ENCODE measurements around the gene TRANK1.
"Not testable (repeated sequence)": the region's sequence is repeated elsewhere in the genome, so short reads cannot be mapped to it uniquely, and the experiment has no call there.

The TRANK1 gene

GRCh38 chr3:36891701-36892160, 53.1 kb downstream of the TRANK1 start:
- no peaks in the 10 kb centered on the region for H4K20me1 ChIP-seq (ENCODE audit: control insufficient read depth, insufficient read depth, low read depth, low read length)
- H3K4me3 ChIP-seq (ENCODE audit: low read length), result peak overlapping the region; percentile 62
- no peaks in the 10 kb centered on the region for H3K9me2 ChIP-seq (replicated peaks; ENCODE audit: control insufficient read depth, low read length)
- peaks cover 18% of the 10 kb centered on the region for H3K79me2 ChIP-seq (ENCODE audit: control insufficient read depth, low read length)
- peak overlapping the region; percentile 69 for H3K4me2 ChIP-seq (ENCODE audit: low read length)
- H3K4me1 ChIP-seq (ENCODE audit: control insufficient read depth, low read length), result peaks cover 69% of the 10 kb centered on the region
- peaks cover 92% of the 10 kb centered on the region for H3K36me3 ChIP-seq (ENCODE audit: control insufficient read depth, low read length)
- peak overlapping the region; percentile 94 for H3K27ac ChIP-seq (ENCODE audit: low read depth, low read length)
- H3F3A ChIP-seq (ENCODE audit: control insufficient read depth, insufficient read depth), result peaks cover 30% of the 10 kb centered on the region
- H3K9me3 ChIP-seq (ENCODE audit: control insufficient read depth, insufficient read depth, low read length), result no peaks in the 10 kb centered on the region
- TF ChIP-seq EZH2phosphoT487 (IDR thresholded peaks at IDR 0.05; ENCODE audit: borderline replicate concordance, low read length), result no peak
- no peak for TF ChIP-seq CTCF (IDR thresholded peaks at IDR 0.05; ENCODE audit: low read depth, low read length, poor library complexity, severe bottlenecking)
- no peaks in the 10 kb centered on the region for H3K27me3 ChIP-seq (ENCODE audit: control insufficient read depth, low read length)

GRCh38 chr3:36891097-36891496, 53.8 kb downstream of the TRANK1 start:
- H3K36me3 ChIP-seq (ENCODE audit: control insufficient read depth, low read length), result peaks cover 91% of the 10 kb centered on the region
- H3K9me2 ChIP-seq (replicated peaks; ENCODE audit: control insufficient read depth, low read length); H3K9me3 ChIP-seq (ENCODE audit: control insufficient read depth, insufficient read depth, low read length); H4K20me1 ChIP-seq (ENCODE audit: control insufficient read depth, insufficient read depth, low read depth, low read length); H3K27me3 ChIP-seq (ENCODE audit: control insufficient read depth, low read length): not testable (repeated sequence)
- H3K4me3 ChIP-seq (ENCODE audit: low read length), result peak overlapping the region; percentile 62
- peaks cover 29% of the 10 kb centered on the region for H3F3A ChIP-seq (ENCODE audit: control insufficient read depth, insufficient read depth)
- peak overlapping the region; percentile 94 for H3K27ac ChIP-seq (ENCODE audit: low read depth, low read length)
- peak overlapping the region; percentile 69 for H3K4me2 ChIP-seq (ENCODE audit: low read length)
- peaks cover 17% of the 10 kb centered on the region for H3K79me2 ChIP-seq (ENCODE audit: control insufficient read depth, low read length)
- peaks cover 62% of the 10 kb centered on the region for H3K4me1 ChIP-seq (ENCODE audit: control insufficient read depth, low read length)

DNA sequence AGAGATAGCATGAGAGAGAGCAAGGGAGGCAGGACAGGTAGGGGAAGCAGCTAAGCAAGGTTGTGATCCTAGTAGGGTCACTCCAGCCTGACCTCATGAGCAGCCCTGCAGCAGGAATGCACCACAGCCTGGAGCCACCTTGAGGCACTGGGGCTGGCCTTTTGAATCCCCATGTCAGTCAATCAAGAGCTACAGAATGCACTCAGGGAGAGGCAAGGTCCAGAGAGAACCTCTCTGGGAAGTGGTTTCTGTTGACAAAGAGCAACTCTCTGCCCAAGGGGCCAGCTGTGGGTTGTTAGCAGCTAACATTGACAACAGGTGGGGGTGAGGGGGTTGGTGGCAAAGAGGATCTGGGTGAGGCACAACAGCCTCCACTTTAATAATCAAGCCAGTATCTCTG, 54.6 kb downstream of the TRANK1 start:
- H3K79me2 ChIP-seq (ENCODE audit: control insufficient read depth, low read length), result peaks cover 9% of the 10 kb centered on the region
- no peaks in the 10 kb centered on the region for H3K9me3 ChIP-seq (ENCODE audit: control insufficient read depth, insufficient read depth, low read length)
- H4K20me1 ChIP-seq (ENCODE audit: control insufficient read depth, insufficient read depth, low read depth, low read length), result no peaks in the 10 kb centered on the region
- H3K27ac ChIP-seq (ENCODE audit: low read depth, low read length), result peak overlapping the region; percentile 94; the same call in 1 of the 2 replicates
- H3K27me3 ChIP-seq (ENCODE audit: control insufficient read depth, low read length), result no peaks in the 10 kb centered on the region
- peaks cover 83% of the 10 kb centered on the region for H3K36me3 ChIP-seq (ENCODE audit: control insufficient read depth, low read length)
- H3K4me3 ChIP-seq (ENCODE audit: low read length), result no peak overlapping the region
- peak overlapping the region; percentile 69 for H3K4me2 ChIP-seq (ENCODE audit: low read length)
- H3K4me1 ChIP-seq (ENCODE audit: control insufficient read depth, low read length), result peaks cover 54% of the 10 kb centered on the region
- H3F3A ChIP-seq (ENCODE audit: control insufficient read depth, insufficient read depth), result peaks cover 26% of the 10 kb centered on the region
- H3K9me2 ChIP-seq (replicated peaks; ENCODE audit: control insufficient read depth, low read length), result no peaks in the 10 kb centered on the region
- TF ChIP-seq EZH2phosphoT487 (IDR thresholded peaks at IDR 0.05; ENCODE audit: borderline replicate concordance, low read length) (no peak), CTCF (IDR thresholded peaks at IDR 0.05; ENCODE audit: low read depth, low read length, poor library complexity, severe bottlenecking) (no peak)

- no peak for TF ChIP-seq CTCF (IDR thresholded peaks at IDR 0.05; ENCODE audit: low read depth, low read length, poor library complexity, severe bottlenecking)
- no peak for TF ChIP-seq EZH2phosphoT487 (IDR thresholded peaks at IDR 0.05; ENCODE audit: borderline replicate concordance, low read length)
- peaks cover 31% of the 10 kb centered on the region for H3K36me3 ChIP-seq (ENCODE audit: control insufficient read depth, low read length)
- no peaks in the 10 kb centered on the region for H3K27me3 ChIP-seq (ENCODE audit: control insufficient read depth, low read length)
- no peak overlapping the region for H3K4me3 ChIP-seq (ENCODE audit: low read length)
- no peaks in the 10 kb centered on the region for H3K79me2 ChIP-seq (ENCODE audit: control insufficient read depth, low read length)
- no peak overlapping the region for H3K27ac ChIP-seq (ENCODE audit: low read depth, low read length)
- peaks cover 17% of the 10 kb centered on the region for H3F3A ChIP-seq (ENCODE audit: control insufficient read depth, insufficient read depth)
- H3K4me1 ChIP-seq (ENCODE audit: control insufficient read depth, low read length), result peaks cover 34% of the 10 kb centered on the region
- no peaks in the 10 kb centered on the region for H3K9me3 ChIP-seq (ENCODE audit: control insufficient read depth, insufficient read depth, low read length)
- no peaks in the 10 kb centered on the region for H4K20me1 ChIP-seq (ENCODE audit: control insufficient read depth, insufficient read depth, low read depth, low read length)
- H3K9me2 ChIP-seq (replicated peaks; ENCODE audit: control insufficient read depth, low read length), result no peaks in the 10 kb centered on the region
- no peak overlapping the region for H3K4me2 ChIP-seq (ENCODE audit: low read length)
Measured at GRCh38 chr3:36881735-36882134, 63.1 kb downstream of the TRANK1 start.

GRCh38 chr3:36879842-36880241, 65.0 kb downstream of the TRANK1 start:
- H3K9me2 ChIP-seq (replicated peaks; ENCODE audit: control insufficient read depth, low read length); H3K27ac ChIP-seq (ENCODE audit: low read depth, low read length); H3K9me3 ChIP-seq (ENCODE audit: control insufficient read depth, insufficient read depth, low read length); H4K20me1 ChIP-seq (ENCODE audit: control insufficient read depth, insufficient read depth, low read depth, low read length); H3K79me2 ChIP-seq (ENCODE audit: control insufficient read depth, low read length); H3K4me2 ChIP-seq (ENCODE audit: low read length); H3K4me3 ChIP-seq (ENCODE audit: low read length); H3K27me3 ChIP-seq (ENCODE audit: control insufficient read depth, low read length): not testable (repeated sequence)
- H3F3A ChIP-seq (ENCODE audit: control insufficient read depth, insufficient read depth), result peaks cover 15% of the 10 kb centered on the region
- H3K4me1 ChIP-seq (ENCODE audit: control insufficient read depth, low read length), result peaks cover 44% of the 10 kb centered on the region
- H3K36me3 ChIP-seq (ENCODE audit: control insufficient read depth, low read length), result peaks cover 25% of the 10 kb centered on the region
